NCI-H2171 (cell line): ENCODE measurements around the gene POTEF.
"Not testable (repeated sequence)": the region's sequence is repeated elsewhere in the genome, so short reads cannot be mapped to it uniquely, and the experiment has no call there.

Experiments
- DNase-seq: peaks from one replicate; lab custom pipeline; 2025; lab: John Stamatoyannopoulos, UW

Gene POTEF

GRCh38 chr2:130129120-130129829 lies at the start of gene POTEF:
Gene POTEF, minus strand, starts transcription at chr2:130129222. Its CDS starts 8,707 bp downstream, at chr2:130120515.
- not testable (repeated sequence) for DNase-seq

GRCh38 chr2:130174866-130175265 lies 45.8 kb upstream of the POTEF start:
- not testable (repeated sequence) for DNase-seq

GRCh38 chr2:130169896-130170295 lies 40.9 kb upstream of the POTEF start:
- no peak for DNase-seq

- not testable (repeated sequence) for DNase-seq
Measured at GRCh38 chr2:130169163-130169562, 40.1 kb upstream of the POTEF start.

GRCh38 chr2:130166611-130167010 lies 37.6 kb upstream of the POTEF start:
- DNase-seq = not testable (repeated sequence)

- no peak for DNase-seq
Measured at GRCh38 chr2:130165293-130166016, 36.4 kb upstream of the POTEF start.

GRCh38 chr2:130162968-130163367 lies 33.9 kb upstream of the POTEF start:
- DNase-seq = no peak

- not testable (repeated sequence) for DNase-seq
Measured at GRCh38 chr2:130162486-130162885, 33.5 kb upstream of the POTEF start.

GRCh38 chr2:130160838-130161705 lies 32.0 kb upstream of the POTEF start:
- DNase-seq = not testable (repeated sequence)

GRCh38 chr2:130160131-130160530 lies 31.1 kb upstream of the POTEF start:
- DNase-seq = no peak

GRCh38 chr2:130159376-130159775 lies 30.4 kb upstream of the POTEF start:
- DNase-seq = not testable (repeated sequence)

GRCh38 chr2:130158631-130159030 lies 29.6 kb upstream of the POTEF start:
- DNase-seq = no peak

GRCh38 chr2:130157825-130158514 lies 28.9 kb upstream of the POTEF start:
- DNase-seq = not testable (repeated sequence)

- DNase-seq = not testable (repeated sequence)
Measured at GRCh38 chr2:130157354-130157753, 28.3 kb upstream of the POTEF start.

GRCh38 chr2:130156624-130157004 lies 27.6 kb upstream of the POTEF start:
- no peak for DNase-seq

- peak; percentile 19 for DNase-seq
Measured at GRCh38 chr2:130155956-130156623, 27.1 kb upstream of the POTEF start.

GRCh38 chr2:130154773-130155765 lies 26.0 kb upstream of the POTEF start:
- DNase-seq = no peak

GRCh38 chr2:130154423-130154770 lies 25.4 kb upstream of the POTEF start:
- DNase-seq = not testable (repeated sequence)

- not testable (repeated sequence) for DNase-seq
Measured at GRCh38 chr2:130153721-130154422, 24.9 kb upstream of the POTEF start.
